22Rv1 (cell line): Measurements from ENCODE around the gene HSPBAP1.
A peak's percentile ranks its signal among the peaks of the same experiment; 100 is the strongest.

Experiments used
- H3K27ac ChIP-seq: fragments of 450-650 bp; 2 replicates; pipeline ENCODE4 v1.5.1; 2017
- ZFX ChIP-seq: fragments of 450-650 bp; IDR thresholded peaks from 2 replicates; pipeline ENCODE4 v1.6.1; 2017; ENCODE audit warnings: antibody characterized with exemption, borderline replicate concordance
- TF ChIP-seq, protein P1 (sequence below): fragments of 450-650 bp; IDR thresholded peaks from 2 replicates; pipeline ENCODE4 v1.5.1; 2017; ENCODE audit warnings: mild to moderate bottlenecking

HSPBAP1 gene

DNA sequence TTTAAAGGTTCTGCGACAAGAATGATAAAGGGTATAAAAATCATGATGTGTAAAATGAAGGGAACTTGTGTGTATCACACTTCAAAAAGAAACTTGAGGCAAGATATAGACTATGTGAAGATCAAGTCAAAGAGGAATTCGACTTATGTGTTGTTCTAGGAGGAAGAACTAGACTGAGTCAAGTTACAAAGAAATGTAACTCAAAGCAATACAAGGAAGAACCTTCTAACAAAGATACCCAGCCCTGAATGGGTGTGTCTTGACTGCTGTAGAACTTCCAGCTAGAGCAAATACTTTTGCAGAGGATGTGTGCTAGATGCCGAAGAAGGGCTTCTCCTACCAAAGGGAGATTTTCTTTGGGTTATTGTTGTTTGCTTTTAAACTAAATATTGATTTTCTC, 3.7 kb upstream of the HSPBAP1 start:
- no peak overlapping the region for H3K27ac ChIP-seq
- TF ChIP-seq, protein P1, sequence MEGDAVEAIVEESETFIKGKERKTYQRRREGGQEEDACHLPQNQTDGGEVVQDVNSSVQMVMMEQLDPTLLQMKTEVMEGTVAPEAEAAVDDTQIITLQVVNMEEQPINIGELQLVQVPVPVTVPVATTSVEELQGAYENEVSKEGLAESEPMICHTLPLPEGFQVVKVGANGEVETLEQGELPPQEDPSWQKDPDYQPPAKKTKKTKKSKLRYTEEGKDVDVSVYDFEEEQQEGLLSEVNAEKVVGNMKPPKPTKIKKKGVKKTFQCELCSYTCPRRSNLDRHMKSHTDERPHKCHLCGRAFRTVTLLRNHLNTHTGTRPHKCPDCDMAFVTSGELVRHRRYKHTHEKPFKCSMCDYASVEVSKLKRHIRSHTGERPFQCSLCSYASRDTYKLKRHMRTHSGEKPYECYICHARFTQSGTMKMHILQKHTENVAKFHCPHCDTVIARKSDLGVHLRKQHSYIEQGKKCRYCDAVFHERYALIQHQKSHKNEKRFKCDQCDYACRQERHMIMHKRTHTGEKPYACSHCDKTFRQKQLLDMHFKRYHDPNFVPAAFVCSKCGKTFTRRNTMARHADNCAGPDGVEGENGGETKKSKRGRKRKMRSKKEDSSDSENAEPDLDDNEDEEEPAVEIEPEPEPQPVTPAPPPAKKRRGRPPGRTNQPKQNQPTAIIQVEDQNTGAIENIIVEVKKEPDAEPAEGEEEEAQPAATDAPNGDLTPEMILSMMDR = no peak
- no peak for TF ChIP-seq ZFX

DNA sequence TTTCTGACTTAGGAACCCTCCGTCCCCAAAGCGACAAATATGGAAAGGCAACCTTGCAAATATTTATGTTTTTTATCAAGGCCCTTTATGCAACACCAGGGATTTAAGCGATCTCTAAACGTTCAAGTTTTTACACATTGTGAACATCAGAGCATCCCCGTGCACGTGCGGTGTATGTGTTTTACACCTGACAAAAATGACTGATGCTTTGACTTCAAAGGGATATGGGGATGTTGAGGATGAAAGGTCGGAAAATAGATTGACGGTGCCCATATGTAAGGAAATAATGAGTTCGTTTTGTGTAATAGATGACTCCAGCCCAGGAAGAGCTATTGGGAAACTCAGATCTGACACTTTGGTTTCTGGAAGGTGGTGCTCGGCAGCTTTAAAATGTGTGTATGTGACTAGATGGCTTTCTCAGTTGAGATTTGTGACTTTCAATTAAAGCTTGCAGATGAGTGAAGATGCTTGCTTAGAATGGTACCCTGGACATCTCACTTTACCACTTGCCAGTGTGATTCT, 2.1 kb upstream of the HSPBAP1 start:
- TF ChIP-seq, protein P1 = no peak
- TF ChIP-seq ZFX = no peak

DNA sequence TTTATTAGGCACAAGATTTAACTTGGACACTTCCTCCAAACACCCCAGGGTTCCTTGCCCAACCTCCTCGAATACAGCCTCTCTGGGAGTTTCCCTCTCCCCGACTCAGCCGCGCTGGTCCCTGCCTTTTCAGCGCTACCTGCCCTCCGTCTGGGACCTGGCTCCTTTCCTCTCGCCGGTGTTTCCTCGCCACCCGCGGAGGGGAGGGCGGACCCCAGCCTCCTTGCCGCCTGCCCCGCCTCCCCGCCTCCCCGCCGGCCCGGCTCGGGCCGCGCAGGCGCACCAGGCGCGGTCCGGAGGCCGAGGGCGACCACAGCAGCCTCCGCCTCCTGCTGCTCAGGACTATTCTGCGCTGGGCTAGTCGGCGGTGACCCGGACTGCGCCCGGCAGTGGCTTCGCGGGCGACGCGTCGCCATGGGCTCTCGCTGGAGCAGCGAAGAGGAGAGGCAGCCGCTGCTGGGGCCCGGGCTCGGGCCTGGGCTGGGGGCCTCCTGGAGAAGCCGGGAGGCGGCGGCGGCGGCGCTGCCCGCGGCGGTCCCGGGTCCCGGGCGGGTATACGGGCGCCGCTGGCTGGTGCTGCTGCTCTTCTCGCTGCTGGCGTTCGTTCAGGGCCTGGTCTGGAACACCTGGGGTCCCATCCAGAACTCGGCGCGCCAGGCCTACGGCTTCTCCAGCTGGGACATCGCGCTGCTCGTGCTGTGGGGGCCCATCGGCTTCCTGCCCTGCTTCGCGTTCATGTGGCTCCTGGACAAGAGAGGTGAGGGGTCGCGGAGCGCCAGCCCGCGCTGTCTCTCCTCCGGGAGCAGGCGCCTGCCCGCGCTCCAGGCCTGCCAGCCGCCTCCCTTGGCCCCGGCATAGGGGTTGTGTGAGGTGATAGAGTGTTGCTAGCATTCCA, 1.4 kb upstream of the HSPBAP1 start, which contains the start of gene SLC49A4:
TSS of gene SLC49A4 (plus strand) at position 291 of the 895 bp plus-strand sequence. CDS start at position 415, 124 bp downstream.
- peak within 1 kb of the TSS; percentile 90 for H3K27ac ChIP-seq

More for the DNA sequence above, 2.1 kb upstream of the HSPBAP1 start:
- peak overlapping the region; percentile 90; the same call in 1 of the 2 replicates for H3K27ac ChIP-seq

DNA sequence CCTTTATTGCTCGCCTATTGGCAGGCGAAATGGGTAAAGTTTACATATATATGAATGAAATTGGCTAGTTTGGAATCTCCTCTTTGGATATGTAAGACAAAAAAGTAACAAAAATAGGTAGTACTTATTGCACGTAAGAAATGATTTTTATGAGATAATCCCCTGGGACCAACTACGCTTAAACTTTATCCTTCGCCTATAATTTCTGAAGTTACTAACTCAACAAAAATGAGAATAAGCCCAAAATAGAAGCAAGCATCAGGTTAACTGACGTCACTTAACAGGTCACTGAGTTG, 800 bp upstream of the HSPBAP1 start:
- TF ChIP-seq ZFX = no peak
- TF ChIP-seq, protein P1 = no peak
- peak overlapping the region; percentile 90 for H3K27ac ChIP-seq

More for the DNA sequence above, 1.4 kb upstream of the HSPBAP1 start, which contains the start of gene SLC49A4:
- TF ChIP-seq, protein P1 = no peak; the same call in 1 of the 2 replicates
- TF ChIP-seq ZFX = no peak

DNA sequence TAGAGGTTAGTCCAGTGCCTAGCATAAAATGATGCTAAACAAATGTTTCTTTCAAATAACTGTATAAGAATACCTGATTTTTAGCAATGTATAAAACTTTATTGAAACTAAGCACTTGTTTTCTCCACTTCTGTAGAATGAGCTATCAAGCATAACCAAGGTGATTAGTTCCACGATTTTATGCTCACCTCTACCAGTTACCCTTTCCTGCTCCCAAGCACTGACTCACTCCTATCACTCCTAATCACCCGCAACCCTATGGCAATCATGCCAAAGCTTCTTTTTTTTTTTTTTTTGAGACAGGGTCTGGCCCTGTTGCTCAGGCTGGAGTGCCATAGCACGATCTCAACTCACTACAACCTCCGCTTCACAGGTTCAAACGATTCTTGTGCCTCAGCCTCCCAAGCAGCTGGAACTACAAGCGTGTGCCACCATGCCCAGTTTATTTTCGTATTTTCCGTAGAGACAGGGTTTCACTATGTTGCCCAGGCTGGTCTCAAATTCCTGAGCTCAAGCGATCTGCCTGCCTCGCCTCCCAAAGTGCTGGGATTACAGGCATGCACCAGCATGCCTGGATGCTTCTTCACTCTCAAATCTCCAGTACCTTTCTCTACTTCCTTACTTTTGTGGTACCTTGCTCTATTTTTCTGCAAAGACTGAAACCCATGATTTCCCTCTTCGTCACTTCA, 3.9 kb downstream of the HSPBAP1 start:
- TF ChIP-seq, protein P1 = no peak
- no peak for TF ChIP-seq ZFX
- H3K27ac ChIP-seq = no peak overlapping the region

DNA sequence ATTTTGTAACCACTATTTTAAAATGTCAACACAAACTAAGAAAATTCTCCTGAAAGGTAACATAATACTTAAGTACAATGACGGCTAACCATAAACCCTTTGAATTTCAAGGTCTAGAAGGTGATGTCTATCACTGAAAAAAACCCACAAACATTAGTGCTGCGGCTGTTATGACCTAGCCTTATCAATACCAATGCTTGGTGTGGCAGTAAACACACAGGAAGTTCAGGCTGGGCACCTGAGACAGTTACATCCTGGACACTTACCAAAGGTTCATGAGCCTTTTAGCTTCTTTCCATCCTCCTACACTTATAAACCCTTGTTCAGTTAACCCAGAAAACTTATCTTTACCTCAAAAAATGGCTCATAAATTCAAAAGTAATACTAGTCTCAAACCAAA, 5.8 kb downstream of the HSPBAP1 start:
- no peak overlapping the region for H3K27ac ChIP-seq
- no peak for TF ChIP-seq ZFX
- TF ChIP-seq, protein P1 = no peak

DNA sequence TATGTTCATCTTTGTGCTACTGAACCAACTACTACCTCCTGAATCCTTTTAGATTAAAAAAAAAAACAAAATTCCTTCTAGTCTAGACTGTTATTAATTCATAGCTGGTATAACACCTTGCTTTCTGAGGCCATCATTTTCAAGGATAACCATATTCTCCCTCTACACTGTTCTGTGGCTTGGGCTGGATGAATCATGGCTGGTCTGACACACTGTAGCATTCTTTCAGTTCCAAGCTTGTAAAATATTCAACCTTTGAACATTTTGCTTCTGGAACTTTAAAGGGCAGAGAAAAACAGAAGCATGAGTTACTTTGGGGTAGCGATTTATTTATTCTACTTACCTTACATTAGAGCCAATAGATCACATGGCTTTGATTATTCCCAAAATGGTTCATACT, 7.6 kb downstream of the HSPBAP1 start:
- TF ChIP-seq, protein P1 = no peak
- TF ChIP-seq ZFX = no peak
- H3K27ac ChIP-seq = no peak overlapping the region
